ENCODE data around the gene EIF3B.
"Not testable (repeated sequence)": the region's sequence is repeated elsewhere in the genome, so short reads cannot be mapped to it uniquely, and the experiment has no call there.

The EIF3B gene

GRCh38 chr7:2403718-2404648 is 49.4 kb downstream of the EIF3B start:
- no peak for FAIRE-seq

- no peak for FAIRE-seq
Observed at GRCh38 chr7:2404714-2405119, 50.1 kb downstream of the EIF3B start.

- no peak for FAIRE-seq
Observed at GRCh38 chr7:2405201-2405600, 50.6 kb downstream of the EIF3B start.

GRCh38 chr7:2405601-2406345 is 51.1 kb downstream of the EIF3B start:
- FAIRE-seq = no peak

- FAIRE-seq = no peak
Observed at GRCh38 chr7:2409745-2410414, 55.3 kb downstream of the EIF3B start.

GRCh38 chr7:2411049-2411448 is 56.4 kb downstream of the EIF3B start:
- FAIRE-seq = no peak

- FAIRE-seq = no peak
Observed at GRCh38 chr7:2411815-2412586, 57.4 kb downstream of the EIF3B start.

GRCh38 chr7:2412587-2413201 is 58.1 kb downstream of the EIF3B start:
- FAIRE-seq = no peak

- no peak for FAIRE-seq
Observed at GRCh38 chr7:2416063-2416462, 61.4 kb downstream of the EIF3B start.

- no peak for FAIRE-seq
Observed at GRCh38 chr7:2416650-2417049, 62.0 kb downstream of the EIF3B start.

GRCh38 chr7:2417178-2417577 is 62.6 kb downstream of the EIF3B start:
- FAIRE-seq = not testable (repeated sequence)

- FAIRE-seq = no peak
Observed at GRCh38 chr7:2417981-2418481, 63.4 kb downstream of the EIF3B start.

GRCh38 chr7:2420216-2420933 is 65.7 kb downstream of the EIF3B start:
- no peak for FAIRE-seq

GRCh38 chr7:2421943-2422310 is 67.3 kb downstream of the EIF3B start:
- no peak for FAIRE-seq

- FAIRE-seq = no peak
Observed at GRCh38 chr7:2425749-2426148, 71.1 kb downstream of the EIF3B start.

Data from A204.1 (cell line).